Panc1 (cell line): ENCODE results near the gene ZSWIM7.

ENCODE experiments used
- CTCF ChIP-seq: fragments of 450-650 bp; IDR thresholded peaks from 2 replicates; pipeline ENCODE4 v1.5.1; 2017; ENCODE audit warnings: mild to moderate bottlenecking
- POLR2AphosphoS5 ChIP-seq: IDR thresholded peaks from 2 replicates; pipeline ENCODE4 v1.6.1; 2012; ENCODE audit warnings: mild to moderate bottlenecking, low read depth, low read length, moderate library complexity
- REST ChIP-seq, 2 experiments: IDR thresholded peaks; 2 replicates each; pipeline ENCODE4 v1.6.1; 2011 to 2012; ENCODE audit warnings: low read depth in 2 of 2, control low read depth in 1 of 2, low read length in 1 of 2, mild to moderate bottlenecking in 1 of 2, moderate library complexity in 1 of 2; ENCODE audit not compliant: insufficient read depth in 1 of 2
- TCF7L2 ChIP-seq: IDR thresholded peaks from 2 replicates; pipeline ENCODE4 v1.6.1; 2011; ENCODE audit warnings: mild to moderate bottlenecking, low read depth, low read length, inconsistent platforms

GRCh38 chr17:16036261-16036660 lies 36.8 kb upstream of the ZSWIM7 start:
- no peak for TF ChIP-seq CTCF
- no peak for TF ChIP-seq POLR2AphosphoS5
- no peak for TF ChIP-seq TCF7L2
- TF ChIP-seq REST (IDR thresholded peaks at IDR 0.05; ENCODE audit: insufficient read depth in 1 of 2, low read depth in 2 of 2, low read length in 1 of 2): no peak
